OCI-LY7 (cell line): ENCODE measurements around the gene NEMP2.

ENCODE experiments used
- EZH2phosphoT487 ChIP-seq: fragments of 200-600 bp; sonication (generic); IDR thresholded peaks from 2 replicates; pipeline ENCODE4 v1.6.1; 2018; ENCODE audit warnings: low read depth, borderline replicate concordance, mild to moderate bottlenecking, mixed run types, antibody characterized with exemption, low read length, moderate library complexity, mixed read lengths
- TF ChIP-seq, protein P1 (sequence below): fragments of 200-600 bp; sonication (generic); conservative IDR thresholded peaks from 2 replicates; pipeline ENCODE4 v1.5.1; 2014; ENCODE audit warnings: mild to moderate bottlenecking, antibody characterized with exemption, low read length, moderate library complexity, mixed read lengths

DNA sequence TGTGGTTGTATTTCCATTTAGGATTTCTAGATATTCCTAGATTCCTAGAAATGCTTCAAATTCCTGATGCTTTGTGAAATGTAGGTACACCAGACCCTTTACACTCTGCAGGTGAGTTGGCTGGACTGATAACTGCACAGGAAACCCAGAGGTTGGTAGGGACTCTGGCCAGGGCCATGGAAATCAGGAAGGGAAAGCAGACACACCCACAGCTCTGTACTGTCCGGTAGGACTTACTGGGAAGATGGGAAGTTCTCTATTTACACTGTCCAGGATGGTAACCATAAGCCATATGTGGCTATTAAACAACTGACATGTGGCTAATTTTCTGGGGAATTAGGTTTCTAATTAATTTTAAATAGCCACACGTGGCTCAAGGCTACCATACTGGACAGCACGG lies 31.4 kb downstream of the NEMP2 start:
- no peak for TF ChIP-seq EZH2phosphoT487
- TF ChIP-seq, protein P1, sequence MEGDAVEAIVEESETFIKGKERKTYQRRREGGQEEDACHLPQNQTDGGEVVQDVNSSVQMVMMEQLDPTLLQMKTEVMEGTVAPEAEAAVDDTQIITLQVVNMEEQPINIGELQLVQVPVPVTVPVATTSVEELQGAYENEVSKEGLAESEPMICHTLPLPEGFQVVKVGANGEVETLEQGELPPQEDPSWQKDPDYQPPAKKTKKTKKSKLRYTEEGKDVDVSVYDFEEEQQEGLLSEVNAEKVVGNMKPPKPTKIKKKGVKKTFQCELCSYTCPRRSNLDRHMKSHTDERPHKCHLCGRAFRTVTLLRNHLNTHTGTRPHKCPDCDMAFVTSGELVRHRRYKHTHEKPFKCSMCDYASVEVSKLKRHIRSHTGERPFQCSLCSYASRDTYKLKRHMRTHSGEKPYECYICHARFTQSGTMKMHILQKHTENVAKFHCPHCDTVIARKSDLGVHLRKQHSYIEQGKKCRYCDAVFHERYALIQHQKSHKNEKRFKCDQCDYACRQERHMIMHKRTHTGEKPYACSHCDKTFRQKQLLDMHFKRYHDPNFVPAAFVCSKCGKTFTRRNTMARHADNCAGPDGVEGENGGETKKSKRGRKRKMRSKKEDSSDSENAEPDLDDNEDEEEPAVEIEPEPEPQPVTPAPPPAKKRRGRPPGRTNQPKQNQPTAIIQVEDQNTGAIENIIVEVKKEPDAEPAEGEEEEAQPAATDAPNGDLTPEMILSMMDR: no peak
